A549 (cell line): ENCODE data around the gene IQCE. TPM values are rescaled to one million over a fixed set of nuclear protein-coding genes. Genes with fewer than 3 reads are reported as not detected.

Experiments
- ATAC-seq, 2 experiments: fragments of 200-7000 bp in 1 of 2; fragments of >200 bp in 1 of 2; cut with Nextera tagmentation in 1 of 2; cut with Tn5 transposase in 1 of 2; 3 replicates each; pipeline versions ENCODE4 v1.8.0 to v1.9.1; 2018 to 2020; ENCODE audit warnings: mild to moderate bottlenecking in 1 of 2, moderate library complexity in 1 of 2
- CTCF ChIA-PET: fragments of 300-600 bp; sonication (Branson Sonifier 250); formaldehyde crosslinking; extraction: SDS; loops from one replicate; lab custom pipeline; 2021; ENCODE audit warnings: antibody characterized with exemption, inconsistent platforms; lab: Yijun Ruan, JAX
- POLR2A ChIA-PET: fragments of 350-600 bp; formaldehyde crosslinking; extraction: SDS; loops from one replicate; lab custom pipeline; 2021; ENCODE audit warnings: antibody characterized with exemption, inconsistent platforms; lab: Yijun Ruan, JAX
- DNase-seq, 2 experiments: peaks; one replicate each; pipeline versions ENCODE4 v3.0.0 to v3.0.0-alpha.2; 2011 to 2016; ENCODE audit warnings: low read depth in 1 of 2, low spot score in 1 of 2
- FAIRE-seq: peaks from 2 replicates; lab custom pipeline; 2011; peaks lifted over from hg19 to GRCh38; lab: Jason Lieb, UNC
- H3K27ac ChIP-seq, 2 experiments: fragments of >200 bp; sonication (Bioruptor Twin); formaldehyde crosslinking; 3 replicates each; pipeline ENCODE4 v1.5.1; 2016 to 2017
- H3K4me1 ChIP-seq: fragments of >200 bp; sonication (Bioruptor Twin); formaldehyde crosslinking; 3 replicates; pipeline ENCODE4 v1.6.1; 2016
- H3K4me2 ChIP-seq: fragments of >200 bp; sonication (Bioruptor Twin); formaldehyde crosslinking; 3 replicates; pipeline ENCODE4 v1.6.1; 2016
- H3K4me3 ChIP-seq: fragments of >200 bp; sonication (Bioruptor Twin); formaldehyde crosslinking; 3 replicates; pipeline ENCODE4 v1.5.1; 2016
- H3K9me3 ChIP-seq: fragments of >200 bp; sonication (Bioruptor Twin); formaldehyde crosslinking; 3 replicates; pipeline ENCODE4 v1.6.1; 2016
- BHLHE40 ChIP-seq: IDR thresholded peaks from 2 replicates; pipeline ENCODE4 v1.6.1; 2012; ENCODE audit warnings: low read depth, low read length, inconsistent platforms
- CBX2 ChIP-seq: fragments of 200-600 bp; sonication (generic); IDR thresholded peaks from 2 replicates; pipeline ENCODE4 v1.6.1; 2016; ENCODE audit warnings: low read depth, mild to moderate bottlenecking, borderline replicate concordance
- HDAC2 ChIP-seq: fragments of 200-600 bp; sonication (generic); IDR thresholded peaks from 2 replicates; pipeline ENCODE4 v1.6.1; 2016
- HOXB13 ChIP-seq: fragments of 250-450 bp; sonication (Bioruptor Pico); IDR thresholded peaks from 2 replicates; pipeline ENCODE4 v1.5.0; 2020; ENCODE audit warnings: low read depth, mild to moderate bottlenecking, moderate library complexity
- NR3C1 ChIP-seq: fragments of >200 bp; sonication (Bioruptor Twin); formaldehyde crosslinking; IDR thresholded peaks from 3 replicates; pipeline ENCODE4 v1.6.1; 2017
- POLR2AphosphoS2 ChIP-seq: conservative IDR thresholded peaks from 2 replicates; pipeline ENCODE4 v1.6.1; 2012; ENCODE audit warnings: low read length, improper control_type of control experiment, inconsistent platforms
- RARB ChIP-seq: fragments of 250-450 bp; sonication (Bioruptor Pico); IDR thresholded peaks from 2 replicates; pipeline ENCODE4 v1.8.0; 2021; ENCODE audit warnings: mild to moderate bottlenecking, moderate library complexity
- RCOR1 ChIP-seq: fragments of 150-350 bp; IDR thresholded peaks from 2 replicates; pipeline ENCODE4 v1.6.1; 2014; ENCODE audit warnings: antibody characterized with exemption, low read length, low read depth
- RFX5 ChIP-seq: fragments of 450-650 bp; IDR thresholded peaks from 2 replicates; pipeline ENCODE4 v1.7.1; 2014; ENCODE audit warnings: antibody characterized with exemption, mild to moderate bottlenecking, moderate library complexity
- TP53 ChIP-seq: fragments of 250-450 bp; sonication (Bioruptor Pico); IDR thresholded peaks from 2 replicates; pipeline ENCODE4 v1.5.0; 2021; ENCODE audit warnings: mild to moderate bottlenecking, moderate library complexity
- ZC3H11A ChIP-seq: fragments of 450-650 bp; IDR thresholded peaks from 2 replicates; pipeline ENCODE4 v1.6.1; 2014; ENCODE audit warnings: antibody characterized with exemption, mild to moderate bottlenecking
- ZSCAN20 ChIP-seq: fragments of 250-450 bp; sonication (Bioruptor Pico); IDR thresholded peaks from 2 replicates; pipeline ENCODE4 v1.8.0; 2022; ENCODE audit warnings: mild to moderate bottlenecking, moderate library complexity
- WGBS: methylation state at CpG from one replicate; pipeline ENCODE4 v1.1.6; 2017; ENCODE audit errors: missing lambda C conversion rate; 5-methylcytosine and 5-hydroxymethylcytosine counted together
- polyA plus RNA-seq, 4 experiments: library from polyadenylated mRNA; depleted of rRNA in 3 of 4; stranded (reverse); fragments of >200 nt; fragmentation: RNase III in 1 of 4; extraction: RNeasy Plus Mini Kit Qiagen cat#74134 plus additional on column Dnase treatment in 1 of 4; gene quantifications; 2 replicates in 3 of 4; 3 replicates in 1 of 4; pipeline ENCODE4 v1.2.3, GENCODE V29; 2011 to 2017
- TF ChIP-seq, protein P1 (sequence below): fragments of >200 bp; sonication (Bioruptor Twin); formaldehyde crosslinking; IDR thresholded peaks from 3 replicates; pipeline ENCODE4 v1.6.1; 2016
- TF ChIP-seq, protein P2 (sequence below): fragments of 200-600 bp; sonication (generic); IDR thresholded peaks from 2 replicates; pipeline ENCODE4 v1.6.1; 2016; ENCODE audit warnings: antibody characterized with exemption, mild to moderate bottlenecking, moderate library complexity
- TF ChIP-seq, protein P3 (sequence below): fragments of 450-650 bp; IDR thresholded peaks from 2 replicates; pipeline ENCODE4 v1.6.1; 2014; ENCODE audit warnings: antibody characterized with exemption
- TF ChIP-seq, protein P4 (sequence below): IDR thresholded peaks from 2 replicates; pipeline ENCODE4 v1.6.1; 2012; ENCODE audit warnings: low read depth, borderline replicate concordance
- TF ChIP-seq, protein P5 (sequence below): fragments of 150-350 bp; IDR thresholded peaks from 2 replicates; pipeline ENCODE4 v1.6.1; 2014; ENCODE audit warnings: low read depth, mild to moderate bottlenecking, low read length

The IQCE gene
- polyA plus RNA-seq, 2 of the 4 experiments (the other 2 are of a cell fraction), result 10.6 to 13.0 TPM

DNA sequence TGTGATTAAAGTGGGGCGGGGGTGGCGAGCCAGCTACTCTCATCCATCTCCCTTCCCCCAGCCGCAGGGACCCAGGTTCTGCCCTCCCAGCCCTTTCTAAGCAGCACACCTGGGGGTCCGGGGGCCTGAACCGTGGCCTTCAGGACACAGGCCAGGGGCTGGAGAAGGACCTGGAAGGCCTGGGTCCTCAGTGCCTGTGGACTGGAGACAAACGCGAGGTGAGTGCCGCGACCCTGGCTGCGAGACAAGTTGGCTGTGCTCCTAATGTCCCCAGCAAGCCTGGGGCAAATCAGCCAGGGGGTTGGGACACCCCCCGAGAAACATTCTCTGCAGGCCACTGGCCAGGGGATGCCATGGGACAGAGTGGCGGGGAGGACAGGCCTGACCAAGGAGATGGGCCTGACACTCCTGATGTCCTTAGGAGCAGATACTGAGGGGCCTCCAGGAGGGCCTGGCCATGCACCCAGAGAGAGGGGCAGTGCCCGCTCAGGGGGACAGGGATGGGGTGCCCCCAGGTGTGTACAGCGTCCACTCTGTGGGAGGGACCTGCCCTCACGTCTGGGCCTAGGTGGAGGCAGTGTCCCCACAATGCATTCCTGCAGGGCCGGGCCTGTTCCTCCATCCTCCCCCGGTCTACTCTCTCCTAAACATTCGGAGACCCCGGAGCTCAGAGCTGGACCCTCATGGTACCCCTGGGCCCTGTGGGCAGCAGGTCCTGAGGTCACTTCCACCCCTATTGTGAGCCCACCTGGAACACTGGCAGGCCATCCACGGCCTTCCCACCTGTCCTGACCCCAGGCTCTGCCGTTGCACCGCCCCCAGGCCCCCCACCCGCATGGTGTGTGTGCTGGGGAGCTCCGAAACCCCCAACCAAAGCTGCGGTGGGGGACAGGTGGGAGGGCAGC lies 16.5 kb upstream of the IQCE start:
- no peak overlapping the region for H3K4me2 ChIP-seq
- no peak for ATAC-seq

DNA sequence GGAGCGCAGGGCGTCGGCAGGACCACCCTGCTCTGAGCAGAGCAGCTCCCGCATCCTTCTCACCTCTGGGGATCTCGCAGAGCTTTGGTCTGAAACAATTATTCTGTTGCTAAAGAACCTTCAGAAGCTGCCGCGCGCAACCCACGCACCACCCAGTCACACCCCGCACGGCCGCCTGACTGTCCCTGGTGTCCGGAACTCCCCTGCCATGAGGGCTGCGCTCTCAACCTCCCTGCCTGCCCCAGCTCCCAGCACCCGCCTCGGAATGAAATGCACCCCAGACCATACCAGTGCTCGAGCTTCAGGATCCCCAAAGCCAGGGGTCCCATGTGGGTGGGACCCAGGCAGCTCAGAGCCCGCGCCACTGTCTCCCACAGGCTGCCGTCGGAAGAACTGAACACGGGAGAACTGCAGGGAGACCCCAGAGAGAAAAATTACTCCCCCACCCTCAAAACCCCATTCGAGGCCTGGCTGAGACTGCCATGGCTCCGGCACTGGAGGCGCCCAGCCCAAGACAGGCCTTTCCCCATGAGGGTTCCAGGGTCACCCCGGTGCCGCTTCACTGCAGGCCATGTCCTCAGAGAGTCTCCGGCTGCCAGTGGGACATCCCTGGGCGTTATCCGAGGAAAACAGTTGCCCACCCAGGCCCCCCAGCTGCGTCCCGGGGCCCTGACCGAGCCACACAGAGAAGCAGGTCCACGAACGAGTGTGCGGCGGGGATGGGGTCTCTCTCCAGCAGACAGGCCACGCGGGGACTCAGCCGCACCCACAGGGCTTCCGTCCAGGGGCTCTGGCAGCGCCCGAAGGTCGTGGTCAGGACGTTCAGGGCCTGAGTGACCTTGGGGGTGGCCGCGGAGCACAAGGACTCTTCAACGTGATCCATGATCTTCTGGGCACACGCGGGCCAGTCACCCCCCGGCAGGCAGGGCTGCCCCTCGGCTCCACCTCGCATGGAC lies 15.6 kb upstream of the IQCE start:
- CTCF ChIA-PET, result interaction anchor here (0.6 to 1.0 kb wide), 3 partner anchors 75 to 138 kb away, joined by 3 to 5 read pairs (median 3); no protein-coding TSS in a partner anchor

More for the DNA sequence above, 16.5 kb upstream of the IQCE start:
- no peak overlapping the region for H3K27ac ChIP-seq
- no peaks in the 10 kb centered on the region for H3K4me1 ChIP-seq
- DNase-seq (no peak), FAIRE-seq (no peak)
- H3K4me3 ChIP-seq, result no peak overlapping the region
- WGBS, result 92% methylated on average over 16 of the region's 25 CpGs
- CTCF ChIA-PET, result interaction anchor here (0.9 to 1.0 kb wide), 3 partner anchors 11 to 139 kb away, joined by 3 to 5 read pairs (median 3); no protein-coding TSS in a partner anchor
- no peaks in the 10 kb centered on the region for H3K9me3 ChIP-seq
- POLR2A ChIA-PET, result no interaction called here
- TF ChIP-seq ZSCAN20, result no peak
- no peak for TF ChIP-seq NR3C1
- TF ChIP-seq RARB, result no peak
- TF ChIP-seq BHLHE40, result no peak
- TF ChIP-seq TP53 (CRISPR knock-in tag), result no peak
- no peak for TF ChIP-seq HOXB13 (CRISPR knock-in tag)
- TF ChIP-seq RFX5, result no peak
- TF ChIP-seq, protein P1, sequence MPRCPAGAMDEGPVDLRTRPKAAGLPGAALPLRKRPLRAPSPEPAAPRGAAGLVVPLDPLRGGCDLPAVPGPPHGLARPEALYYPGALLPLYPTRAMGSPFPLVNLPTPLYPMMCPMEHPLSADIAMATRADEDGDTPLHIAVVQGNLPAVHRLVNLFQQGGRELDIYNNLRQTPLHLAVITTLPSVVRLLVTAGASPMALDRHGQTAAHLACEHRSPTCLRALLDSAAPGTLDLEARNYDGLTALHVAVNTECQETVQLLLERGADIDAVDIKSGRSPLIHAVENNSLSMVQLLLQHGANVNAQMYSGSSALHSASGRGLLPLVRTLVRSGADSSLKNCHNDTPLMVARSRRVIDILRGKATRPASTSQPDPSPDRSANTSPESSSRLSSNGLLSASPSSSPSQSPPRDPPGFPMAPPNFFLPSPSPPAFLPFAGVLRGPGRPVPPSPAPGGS, result no peak
- TF ChIP-seq, protein P2, sequence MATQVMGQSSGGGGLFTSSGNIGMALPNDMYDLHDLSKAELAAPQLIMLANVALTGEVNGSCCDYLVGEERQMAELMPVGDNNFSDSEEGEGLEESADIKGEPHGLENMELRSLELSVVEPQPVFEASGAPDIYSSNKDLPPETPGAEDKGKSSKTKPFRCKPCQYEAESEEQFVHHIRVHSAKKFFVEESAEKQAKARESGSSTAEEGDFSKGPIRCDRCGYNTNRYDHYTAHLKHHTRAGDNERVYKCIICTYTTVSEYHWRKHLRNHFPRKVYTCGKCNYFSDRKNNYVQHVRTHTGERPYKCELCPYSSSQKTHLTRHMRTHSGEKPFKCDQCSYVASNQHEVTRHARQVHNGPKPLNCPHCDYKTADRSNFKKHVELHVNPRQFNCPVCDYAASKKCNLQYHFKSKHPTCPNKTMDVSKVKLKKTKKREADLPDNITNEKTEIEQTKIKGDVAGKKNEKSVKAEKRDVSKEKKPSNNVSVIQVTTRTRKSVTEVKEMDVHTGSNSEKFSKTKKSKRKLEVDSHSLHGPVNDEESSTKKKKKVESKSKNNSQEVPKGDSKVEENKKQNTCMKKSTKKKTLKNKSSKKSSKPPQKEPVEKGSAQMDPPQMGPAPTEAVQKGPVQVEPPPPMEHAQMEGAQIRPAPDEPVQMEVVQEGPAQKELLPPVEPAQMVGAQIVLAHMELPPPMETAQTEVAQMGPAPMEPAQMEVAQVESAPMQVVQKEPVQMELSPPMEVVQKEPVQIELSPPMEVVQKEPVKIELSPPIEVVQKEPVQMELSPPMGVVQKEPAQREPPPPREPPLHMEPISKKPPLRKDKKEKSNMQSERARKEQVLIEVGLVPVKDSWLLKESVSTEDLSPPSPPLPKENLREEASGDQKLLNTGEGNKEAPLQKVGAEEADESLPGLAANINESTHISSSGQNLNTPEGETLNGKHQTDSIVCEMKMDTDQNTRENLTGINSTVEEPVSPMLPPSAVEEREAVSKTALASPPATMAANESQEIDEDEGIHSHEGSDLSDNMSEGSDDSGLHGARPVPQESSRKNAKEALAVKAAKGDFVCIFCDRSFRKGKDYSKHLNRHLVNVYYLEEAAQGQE, result no peak

More for the DNA sequence above, 15.6 kb upstream of the IQCE start:
- ATAC-seq (no peak), FAIRE-seq (no peak), DNase-seq (no peak)
- no peak overlapping the region for H3K4me3 ChIP-seq
- 91% methylated on average over 36 of the region's 53 CpGs for WGBS
- TF ChIP-seq ZC3H11A, result no peak
- no peak for TF ChIP-seq HDAC2
- TF ChIP-seq NR3C1, result no peak
- no peak for TF ChIP-seq POLR2AphosphoS2
- TF ChIP-seq CBX2, result no peak
- TF ChIP-seq RCOR1, result no peak
- TF ChIP-seq, protein P3, sequence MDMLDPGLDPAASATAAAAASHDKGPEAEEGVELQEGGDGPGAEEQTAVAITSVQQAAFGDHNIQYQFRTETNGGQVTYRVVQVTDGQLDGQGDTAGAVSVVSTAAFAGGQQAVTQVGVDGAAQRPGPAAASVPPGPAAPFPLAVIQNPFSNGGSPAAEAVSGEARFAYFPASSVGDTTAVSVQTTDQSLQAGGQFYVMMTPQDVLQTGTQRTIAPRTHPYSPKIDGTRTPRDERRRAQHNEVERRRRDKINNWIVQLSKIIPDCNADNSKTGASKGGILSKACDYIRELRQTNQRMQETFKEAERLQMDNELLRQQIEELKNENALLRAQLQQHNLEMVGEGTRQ, result no peak
- TF ChIP-seq, protein P4, sequence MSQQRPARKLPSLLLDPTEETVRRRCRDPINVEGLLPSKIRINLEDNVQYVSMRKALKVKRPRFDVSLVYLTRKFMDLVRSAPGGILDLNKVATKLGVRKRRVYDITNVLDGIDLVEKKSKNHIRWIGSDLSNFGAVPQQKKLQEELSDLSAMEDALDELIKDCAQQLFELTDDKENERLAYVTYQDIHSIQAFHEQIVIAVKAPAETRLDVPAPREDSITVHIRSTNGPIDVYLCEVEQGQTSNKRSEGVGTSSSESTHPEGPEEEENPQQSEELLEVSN, result no peak
- TF ChIP-seq, protein P5, sequence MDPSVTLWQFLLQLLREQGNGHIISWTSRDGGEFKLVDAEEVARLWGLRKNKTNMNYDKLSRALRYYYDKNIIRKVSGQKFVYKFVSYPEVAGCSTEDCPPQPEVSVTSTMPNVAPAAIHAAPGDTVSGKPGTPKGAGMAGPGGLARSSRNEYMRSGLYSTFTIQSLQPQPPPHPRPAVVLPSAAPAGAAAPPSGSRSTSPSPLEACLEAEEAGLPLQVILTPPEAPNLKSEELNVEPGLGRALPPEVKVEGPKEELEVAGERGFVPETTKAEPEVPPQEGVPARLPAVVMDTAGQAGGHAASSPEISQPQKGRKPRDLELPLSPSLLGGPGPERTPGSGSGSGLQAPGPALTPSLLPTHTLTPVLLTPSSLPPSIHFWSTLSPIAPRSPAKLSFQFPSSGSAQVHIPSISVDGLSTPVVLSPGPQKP, result no peak
- H3K4me2 ChIP-seq, result no peak overlapping the region
- no peak overlapping the region for H3K27ac ChIP-seq
- POLR2A ChIA-PET, result interaction anchor here (1.2 kb wide), 1 partner anchor 23 kb away, joined by 3 read pairs; no protein-coding TSS in a partner anchor
- H3K4me1 ChIP-seq, result no peaks in the 10 kb centered on the region
- no peaks in the 10 kb centered on the region for H3K9me3 ChIP-seq
